Measurements from ENCODE around the gene PCDHB8.
"Not testable (repeated sequence)": the region's sequence is repeated elsewhere in the genome, so short reads cannot be mapped to it uniquely, and the experiment has no call there.

DNA sequence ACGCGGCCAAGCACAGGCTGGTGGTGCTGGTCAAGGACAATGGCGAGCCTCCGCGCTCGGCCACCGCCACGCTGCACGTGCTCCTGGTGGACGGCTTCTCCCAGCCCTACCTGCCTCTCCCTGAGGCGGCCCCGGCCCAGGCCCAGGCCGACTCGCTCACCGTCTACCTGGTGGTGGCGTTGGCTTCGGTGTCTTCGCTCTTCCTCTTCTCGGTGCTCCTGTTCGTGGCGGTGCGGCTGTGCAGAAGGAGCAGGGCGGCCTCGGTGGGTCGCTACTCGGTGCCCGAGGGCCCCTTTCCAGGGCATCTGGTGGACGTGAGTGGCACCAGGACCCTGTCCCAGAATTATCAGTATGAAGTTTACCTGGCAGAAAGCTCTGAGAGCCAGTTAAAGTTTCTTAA is 19.7 kb upstream of the PCDHB8 start:
- TF ChIP-seq POLR2A, POLR2AphosphoS5, EP300 (IDR thresholded peaks at IDR 0.05): not testable (repeated sequence)
- TF ChIP-seq, protein P1, sequence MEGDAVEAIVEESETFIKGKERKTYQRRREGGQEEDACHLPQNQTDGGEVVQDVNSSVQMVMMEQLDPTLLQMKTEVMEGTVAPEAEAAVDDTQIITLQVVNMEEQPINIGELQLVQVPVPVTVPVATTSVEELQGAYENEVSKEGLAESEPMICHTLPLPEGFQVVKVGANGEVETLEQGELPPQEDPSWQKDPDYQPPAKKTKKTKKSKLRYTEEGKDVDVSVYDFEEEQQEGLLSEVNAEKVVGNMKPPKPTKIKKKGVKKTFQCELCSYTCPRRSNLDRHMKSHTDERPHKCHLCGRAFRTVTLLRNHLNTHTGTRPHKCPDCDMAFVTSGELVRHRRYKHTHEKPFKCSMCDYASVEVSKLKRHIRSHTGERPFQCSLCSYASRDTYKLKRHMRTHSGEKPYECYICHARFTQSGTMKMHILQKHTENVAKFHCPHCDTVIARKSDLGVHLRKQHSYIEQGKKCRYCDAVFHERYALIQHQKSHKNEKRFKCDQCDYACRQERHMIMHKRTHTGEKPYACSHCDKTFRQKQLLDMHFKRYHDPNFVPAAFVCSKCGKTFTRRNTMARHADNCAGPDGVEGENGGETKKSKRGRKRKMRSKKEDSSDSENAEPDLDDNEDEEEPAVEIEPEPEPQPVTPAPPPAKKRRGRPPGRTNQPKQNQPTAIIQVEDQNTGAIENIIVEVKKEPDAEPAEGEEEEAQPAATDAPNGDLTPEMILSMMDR (IDR thresholded peaks at IDR 0.05), result not testable (repeated sequence)

All from gastroesophageal sphincter (tissue), 3 donors.